Right ventricle myocardium superior (tissue), 1 donor: ENCODE measurements around the gene RSF1. TPM values are rescaled to one million over a fixed set of nuclear protein-coding genes. Genes with fewer than 3 reads are reported as not detected.
"Not testable (repeated sequence)": the region's sequence is repeated elsewhere in the genome, so short reads cannot be mapped to it uniquely, and the experiment has no call there.

Experiments
- ATAC-seq: fragments of 200-7000 bp; cut with Tn5 transposase; one replicate; pipeline ENCODE4 v1.9.1; 2020; ENCODE audit warnings: mild to moderate bottlenecking; ENCODE audit not compliant: poor library complexity
- DNase-seq: peaks from one replicate; pipeline ENCODE4 v3.0.0-alpha.2; 2020
- intact Hi-C: fragments of 100-400 bp; cut with DNase I; formaldehyde crosslinking; loops from one replicate; pipeline ENCODE4 v1.11.2; 2022
- total RNA-seq: library from RNA; stranded (reverse); fragmentation: NEBNext Ultra II Directional; extraction: Animal tissue kit (Norgen Biotek cat#: 25700); gene quantifications from one replicate; pipeline ENCODE4 v1.2.1, GENCODE V29; 2021
- donor health status: DM: no; HTN: yes; CAD: no; lungs with severe emphysema.

The RSF1 gene
- total RNA-seq, 1 donor from 2014 or later: 37.7 TPM

GRCh38 chr11:77654770-77655434, 165.6 kb downstream of the RSF1 start:
- DNase-seq (no peak), ATAC-seq (no peak)
- intact Hi-C loops: no loop called here

GRCh38 chr11:77650123-77650522, 170.4 kb downstream of the RSF1 start:
- intact Hi-C loops: no loop called here
- ATAC-seq (no peak), DNase-seq (no peak)

- DNase-seq (no peak), ATAC-seq (no peak)
- intact Hi-C loops: no loop called here
Measured at GRCh38 chr11:77647654-77648305, 172.7 kb downstream of the RSF1 start.

- DNase-seq (no peak), ATAC-seq (no peak)
- intact Hi-C loops: no loop called here
Measured at GRCh38 chr11:77644887-77645286, 175.6 kb downstream of the RSF1 start.

GRCh38 chr11:77642228-77642627, 178.3 kb downstream of the RSF1 start:
- intact Hi-C loops: no loop called here
- ATAC-seq (no peak), DNase-seq (no peak)

GRCh38 chr11:77637345-77638165, 183.0 kb downstream of the RSF1 start, which contains the start of gene CLNS1A:
Gene CLNS1A (minus strand): TSS chr11:77637794. CDS start chr11:77637714, 80 bp downstream.
- intact Hi-C loops: loop anchor here (10.0 kb wide), 1 partner anchor 187 kb away; the partner anchor contains the start of genes AAMDC and RSF1

GRCh38 chr11:77636731-77637344, 183.7 kb downstream of the RSF1 start:
- no peak for ATAC-seq
- intact Hi-C loops: loop anchor here (10.0 kb wide), 1 partner anchor 188 kb away; the partner anchor contains the start of genes AAMDC and RSF1
- no peak for DNase-seq

More at GRCh38 chr11:77637345-77638165, 183.0 kb downstream of the RSF1 start, which contains the start of gene CLNS1A:
- ATAC-seq: peak; percentile 98
- peak; percentile 90 for DNase-seq

GRCh38 chr11:77633926-77634325, 186.6 kb downstream of the RSF1 start:
- DNase-seq, ATAC-seq: not testable (repeated sequence)
- intact Hi-C loops: loop anchor here (10.0 kb wide), 1 partner anchor 191 kb away; the partner anchor contains the start of genes AAMDC and RSF1

GRCh38 chr11:77630157-77630710, 190.3 kb downstream of the RSF1 start:
- intact Hi-C loops: loop anchor here (10.0 kb wide), 1 partner anchor 195 kb away; the partner anchor contains the start of genes AAMDC and RSF1
- no peak for ATAC-seq
- no peak for DNase-seq

GRCh38 chr11:77619576-77620198, 200.8 kb downstream of the RSF1 start:
- no peak for ATAC-seq
- intact Hi-C loops: no loop called here
- no peak for DNase-seq

GRCh38 chr11:77617892-77618291, 202.6 kb downstream of the RSF1 start:
- no peak for DNase-seq
- intact Hi-C loops: no loop called here

GRCh38 chr11:77611921-77612320, 208.6 kb downstream of the RSF1 start:
- ATAC-seq: no peak
- intact Hi-C loops: no loop called here

More at GRCh38 chr11:77617892-77618291, 202.6 kb downstream of the RSF1 start:
- ATAC-seq: no peak

More at GRCh38 chr11:77611921-77612320, 208.6 kb downstream of the RSF1 start:
- no peak for DNase-seq

Other genes starting within 250 kb of the RSF1 start
- gene AQP11, start 230.8 kb downstream of the RSF1 start, total RNA-seq: 0.91 TPM
- 71.5 TPM for gene CLNS1A, start 182.9 kb downstream of the RSF1 start, total RNA-seq
- 127 TPM for gene AAMDC, start 422 bp upstream of the RSF1 start, total RNA-seq
- gene INTS4, start 173.9 kb upstream of the RSF1 start, total RNA-seq: 19.6 TPM
- gene KCTD14, start 202.6 kb upstream of the RSF1 start, total RNA-seq: not detected
- gene THRSP, start 243.1 kb upstream of the RSF1 start, total RNA-seq: 2.6 TPM